SK-N-MC (cell line): ENCODE results near the gene LGR6.

Source experiments
- EZH2 ChIP-seq: fragments of 200-600 bp; sonication (generic); IDR thresholded peaks from one replicate; pipeline ENCODE4 v1.6.1; 2017; ENCODE audit warnings: antibody characterized with exemption
- POLR2AphosphoS5 ChIP-seq: IDR thresholded peaks from 2 replicates; pipeline ENCODE4 v1.6.1; 2012; ENCODE audit warnings: mild to moderate bottlenecking, low read depth, low read length, borderline replicate concordance

- TF ChIP-seq EZH2 (no peak), POLR2AphosphoS5 (no peak)
These were observed 90.4 kb downstream of the LGR6 start for GRCh38 chr1:202283991-202284390.
